Measurements from ENCODE around the gene FRAT2. TPM values are rescaled to one million over a fixed set of nuclear protein-coding genes. Genes with fewer than 3 reads are reported as not detected.

The FRAT2 gene
- total RNA-seq, 4 donors from 2014 or later: 40.9 to 62.0 (median 57.7) TPM

DNA sequence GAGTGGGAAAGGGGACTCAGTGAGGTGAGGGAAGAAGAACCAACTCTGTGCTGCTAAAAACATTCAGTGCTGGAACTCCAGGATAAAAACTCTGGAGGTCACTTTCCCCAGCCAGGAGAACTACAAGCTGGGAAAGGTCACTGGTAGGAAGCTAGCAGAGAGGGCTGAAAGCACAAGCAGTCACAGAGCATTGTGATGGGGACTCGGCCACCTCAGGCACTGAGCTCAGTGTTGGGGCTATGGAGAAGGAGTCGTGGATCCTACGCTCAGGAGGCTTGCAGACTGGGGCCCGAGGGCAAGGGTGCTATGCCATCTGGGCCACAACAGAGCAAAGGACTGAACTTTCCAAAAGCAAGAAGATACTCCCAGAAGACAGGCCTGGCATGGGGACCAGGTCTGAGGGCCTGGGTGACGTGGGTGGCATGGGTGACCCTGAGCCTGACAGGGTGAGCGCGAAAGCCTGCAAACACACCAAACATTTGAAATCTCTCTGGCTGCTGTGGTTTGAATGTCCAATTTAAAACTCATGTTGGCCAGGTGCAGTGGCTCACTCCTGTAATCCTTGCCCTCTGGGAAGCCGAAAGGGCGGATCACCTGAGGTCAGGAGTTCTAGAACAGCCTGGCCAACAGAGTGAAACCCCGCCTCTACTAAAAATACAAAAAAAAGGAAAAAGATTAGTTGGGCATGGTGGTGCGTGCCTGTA, 32.3 kb downstream of the FRAT2 start:
- 92 to 94% methylated on average over 11 of the region's 11 CpGs for WGBS, 2 donors
- intact Hi-C loops (cut with DNase I; ENCODE audit: low total_unique reads): no loop called here
- TF ChIP-seq POLR2A (IDR thresholded peaks at IDR 0.05): no peak
- TF ChIP-seq, protein P1, sequence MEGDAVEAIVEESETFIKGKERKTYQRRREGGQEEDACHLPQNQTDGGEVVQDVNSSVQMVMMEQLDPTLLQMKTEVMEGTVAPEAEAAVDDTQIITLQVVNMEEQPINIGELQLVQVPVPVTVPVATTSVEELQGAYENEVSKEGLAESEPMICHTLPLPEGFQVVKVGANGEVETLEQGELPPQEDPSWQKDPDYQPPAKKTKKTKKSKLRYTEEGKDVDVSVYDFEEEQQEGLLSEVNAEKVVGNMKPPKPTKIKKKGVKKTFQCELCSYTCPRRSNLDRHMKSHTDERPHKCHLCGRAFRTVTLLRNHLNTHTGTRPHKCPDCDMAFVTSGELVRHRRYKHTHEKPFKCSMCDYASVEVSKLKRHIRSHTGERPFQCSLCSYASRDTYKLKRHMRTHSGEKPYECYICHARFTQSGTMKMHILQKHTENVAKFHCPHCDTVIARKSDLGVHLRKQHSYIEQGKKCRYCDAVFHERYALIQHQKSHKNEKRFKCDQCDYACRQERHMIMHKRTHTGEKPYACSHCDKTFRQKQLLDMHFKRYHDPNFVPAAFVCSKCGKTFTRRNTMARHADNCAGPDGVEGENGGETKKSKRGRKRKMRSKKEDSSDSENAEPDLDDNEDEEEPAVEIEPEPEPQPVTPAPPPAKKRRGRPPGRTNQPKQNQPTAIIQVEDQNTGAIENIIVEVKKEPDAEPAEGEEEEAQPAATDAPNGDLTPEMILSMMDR (IDR thresholded peaks at IDR 0.05): no peak
- no peak overlapping the region for H3K4me3 ChIP-seq (ENCODE audit: low read depth, poor library complexity, severe bottlenecking)
- no peak for DNase-seq (ENCODE audit: low spot score in 2 of 2)

DNA sequence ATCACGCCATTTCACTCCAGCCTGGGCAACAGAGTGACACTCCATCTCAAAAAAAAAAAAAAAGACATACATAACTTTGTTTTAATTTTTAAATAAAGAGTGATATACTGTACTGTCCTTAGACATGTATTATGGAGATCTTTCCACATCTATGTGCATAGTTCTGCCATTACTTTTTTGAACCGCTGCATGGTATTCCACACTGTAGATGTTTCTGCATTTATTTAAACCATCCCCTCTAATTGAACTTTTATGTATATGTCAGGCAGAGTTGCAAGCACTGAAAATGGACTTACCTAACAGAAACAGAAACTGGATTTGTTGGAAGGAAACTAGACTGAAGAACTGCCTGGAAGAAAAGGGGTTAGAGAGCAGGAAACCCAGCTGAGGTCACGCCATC, 33.5 kb downstream of the FRAT2 start:
- H3K4me3 ChIP-seq (ENCODE audit: low read depth, poor library complexity, severe bottlenecking): no peak overlapping the region
- TF ChIP-seq, protein P1 (IDR thresholded peaks at IDR 0.05): no peak
- TF ChIP-seq POLR2A (IDR thresholded peaks at IDR 0.05): no peak
- DNase-seq (ENCODE audit: low spot score in 2 of 2): no peak
- 95 to 96% methylated on average over 3 of the region's 3 CpGs for WGBS, 2 donors
- intact Hi-C loops (cut with DNase I; ENCODE audit: low total_unique reads): no loop called here

DNA sequence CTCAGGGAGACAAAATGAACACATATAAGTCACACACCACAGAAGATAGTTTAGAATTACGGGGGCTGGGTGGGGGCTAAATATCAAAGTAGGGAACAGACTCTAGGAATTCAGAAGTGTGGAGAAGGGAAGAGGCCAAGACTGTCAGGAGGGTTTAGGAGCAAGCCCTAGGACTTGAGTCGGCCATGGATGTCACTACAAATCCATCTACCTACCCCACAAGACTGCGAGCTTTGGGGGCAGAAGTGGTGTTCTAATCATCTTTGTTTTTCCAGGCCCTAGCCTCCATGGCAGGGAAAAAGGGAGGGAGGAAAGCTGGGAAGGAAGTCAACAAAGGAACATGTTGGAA, 36.3 kb downstream of the FRAT2 start:
- no peak overlapping the region for H3K4me3 ChIP-seq (ENCODE audit: low read depth, poor library complexity, severe bottlenecking)
- DNase-seq (ENCODE audit: low spot score in 2 of 2): no peak
- intact Hi-C loops (cut with DNase I; ENCODE audit: low total_unique reads): no loop called here
- TF ChIP-seq, protein P1 (IDR thresholded peaks at IDR 0.05): no peak
- no peak for TF ChIP-seq POLR2A (IDR thresholded peaks at IDR 0.05)
- 92 to 94% methylated on average over 3 of the region's 3 CpGs for WGBS, 2 donors

DNA sequence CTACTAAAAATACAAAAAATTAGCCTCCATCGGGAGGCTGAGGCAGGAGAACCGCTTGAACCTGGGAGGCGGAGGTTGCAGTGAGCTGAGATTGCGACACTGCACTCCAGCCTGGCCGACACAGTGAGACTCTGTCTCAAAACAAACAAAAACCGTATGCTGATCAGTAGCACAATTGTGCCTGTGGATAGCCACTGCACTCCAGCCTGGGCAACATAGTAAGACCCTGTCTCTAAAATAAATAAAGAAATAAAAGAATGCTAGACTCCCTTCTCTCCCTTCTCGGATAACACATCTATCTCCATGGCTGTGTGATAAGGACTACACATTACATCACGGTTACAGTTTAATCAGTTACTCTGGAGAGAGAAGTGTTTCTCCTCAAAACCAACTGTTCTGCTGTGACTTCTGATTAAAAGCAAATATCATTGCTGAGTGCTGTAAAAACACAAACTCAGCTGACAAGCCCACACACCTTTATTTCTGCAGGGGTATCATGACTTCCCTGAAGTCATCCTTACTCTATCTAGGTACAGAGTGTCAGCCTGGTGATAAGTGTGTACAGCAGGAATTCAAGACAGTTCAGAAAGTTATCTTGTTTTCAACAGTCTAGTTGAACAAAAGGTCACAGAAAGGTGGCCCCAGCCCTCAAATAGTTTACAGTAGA, 36.8 kb downstream of the FRAT2 start:
- no peak for DNase-seq (ENCODE audit: low spot score in 2 of 2)
- TF ChIP-seq, protein P1 (IDR thresholded peaks at IDR 0.05): no peak
- TF ChIP-seq POLR2A (IDR thresholded peaks at IDR 0.05): no peak
- 84 to 88% methylated on average over 8 of the region's 8 CpGs for WGBS, 2 donors
- intact Hi-C loops (cut with DNase I; ENCODE audit: low total_unique reads): no loop called here
- H3K4me3 ChIP-seq (ENCODE audit: low read depth, poor library complexity, severe bottlenecking): no peak overlapping the region

DNA sequence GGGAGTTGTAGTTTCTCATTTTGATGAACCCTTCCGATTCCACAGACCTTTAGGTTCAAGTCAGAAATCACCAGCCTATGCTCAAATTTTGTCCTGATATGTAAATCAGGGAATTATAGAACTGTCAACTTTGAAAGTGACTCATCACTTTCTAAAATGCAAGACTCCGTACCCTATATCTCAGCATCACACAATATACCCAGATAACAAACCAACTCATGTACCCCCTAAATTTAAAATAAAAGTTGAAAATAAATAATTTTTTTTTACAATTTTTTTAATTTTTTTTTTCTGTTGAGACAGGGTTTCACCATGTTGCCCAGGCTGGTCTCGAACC, 41.7 kb downstream of the FRAT2 start:
- H3K4me3 ChIP-seq (ENCODE audit: low read depth, poor library complexity, severe bottlenecking): no peak overlapping the region
- 57 to 65% methylated on average over 3 of the region's 3 CpGs for WGBS, 2 donors
- no peak for TF ChIP-seq POLR2A (IDR thresholded peaks at IDR 0.05)
- TF ChIP-seq, protein P1 (IDR thresholded peaks at IDR 0.05): no peak
- intact Hi-C loops (cut with DNase I; ENCODE audit: low total_unique reads): no loop called here
- no peak for DNase-seq (ENCODE audit: low spot score in 2 of 2)
